GM23338 (cell line): ENCODE data around the gene LRRC8E. TPM values are rescaled to one million over a fixed set of nuclear protein-coding genes. Genes with fewer than 3 reads are reported as not detected.

Source experiments
- ATAC-seq: fragments of 200-7000 bp; cut with Tn5 transposase; 3 replicates; pipeline ENCODE4 v1.9.1; 2020
- DNase-seq: peaks from one replicate; pipeline ENCODE4 v3.0.0-alpha.2; 2015; ENCODE audit warnings: low spot score
- H2AFZ ChIP-seq: fragments of 200-600 bp; sonication (generic); 2 replicates; pipeline ENCODE4 v1.8.0; 2016; ENCODE audit warnings: antibody characterized with exemption, mild to moderate bottlenecking, moderate library complexity
- H3F3A ChIP-seq: fragments of 200-600 bp; sonication (generic); replicated peaks from 2 replicates; pipeline ENCODE4 v1.8.0; 2017; ENCODE audit warnings: antibody characterized with exemption, mixed run types, low read depth
- H3K27ac ChIP-seq: fragments of 200-600 bp; sonication (generic); 2 replicates; pipeline ENCODE4 v1.6.1; 2016; ENCODE audit warnings: low read depth
- H3K27me3 ChIP-seq: fragments of 200-600 bp; sonication (generic); 2 replicates; pipeline ENCODE4 v1.8.0; 2016; ENCODE audit warnings: mild to moderate bottlenecking, mixed run types, moderate library complexity; ENCODE audit not compliant: insufficient read depth
- H3K36me3 ChIP-seq: fragments of 200-600 bp; sonication (generic); 2 replicates; pipeline ENCODE4 v1.8.0; 2016; ENCODE audit warnings: mild to moderate bottlenecking; ENCODE audit not compliant: insufficient read depth
- H3K4me1 ChIP-seq: fragments of 200-600 bp; sonication (generic); 2 replicates; pipeline ENCODE4 v1.8.0; 2016; ENCODE audit warnings: mild to moderate bottlenecking, moderate library complexity; ENCODE audit not compliant: insufficient read depth
- H3K4me2 ChIP-seq: fragments of 200-600 bp; sonication (generic); 2 replicates; pipeline ENCODE4 v1.7.1; 2017; ENCODE audit warnings: mixed run types
- H3K4me3 ChIP-seq: fragments of 200-600 bp; sonication (generic); 2 replicates; pipeline ENCODE4 v1.6.1; 2016; ENCODE audit warnings: mixed run types
- H3K79me2 ChIP-seq: fragments of 200-600 bp; sonication (generic); replicated peaks from 2 replicates; pipeline ENCODE4 v1.8.0; 2017; ENCODE audit warnings: mild to moderate bottlenecking; ENCODE audit not compliant: insufficient read depth
- H3K9me2 ChIP-seq: fragments of 200-600 bp; sonication (generic); 2 replicates; pipeline ENCODE4 v1.8.0; 2017; ENCODE audit not compliant: insufficient read depth
- H4K20me1 ChIP-seq: fragments of 200-600 bp; sonication (generic); replicated peaks from 2 replicates; pipeline ENCODE4 v1.8.0; 2017; ENCODE audit warnings: mild to moderate bottlenecking; ENCODE audit not compliant: insufficient read depth
- H3K27ac Mint-ChIP-seq: 2 replicates; pipeline ENCODE4 v1.8.0; 2020; ENCODE audit warnings: inconsistent platforms, mild to moderate bottlenecking, moderate library complexity, mixed read lengths
- H3K27me3 Mint-ChIP-seq: 3 replicates; pipeline ENCODE4 v1.8.0; 2022; ENCODE audit warnings: low read depth, mild to moderate bottlenecking, moderate library complexity, mixed read lengths, inconsistent platforms; ENCODE audit not compliant: insufficient read depth, poor library complexity
- H3K36me3 Mint-ChIP-seq: 3 replicates; pipeline ENCODE4 v1.8.0; 2021; ENCODE audit warnings: low read depth, mild to moderate bottlenecking, inconsistent platforms, moderate library complexity, mixed read lengths
- H3K4me1 Mint-ChIP-seq: 3 replicates; pipeline ENCODE4 v1.8.0; 2020; ENCODE audit warnings: mild to moderate bottlenecking, inconsistent platforms, mixed read lengths
- H3K4me3 Mint-ChIP-seq: 3 replicates; pipeline ENCODE4 v1.8.0; 2021; ENCODE audit warnings: moderate library complexity, mild to moderate bottlenecking, inconsistent platforms, mixed read lengths
- H3K9me3 Mint-ChIP-seq: 3 replicates; pipeline ENCODE4 v1.8.0; 2020; ENCODE audit warnings: moderate library complexity, mild to moderate bottlenecking, inconsistent platforms, mixed read lengths
- CREB1 ChIP-seq: fragments of 250-450 bp; sonication (Bioruptor Pico); IDR thresholded peaks from 2 replicates; pipeline ENCODE4 v1.5.0; 2020; ENCODE audit warnings: low read depth, mild to moderate bottlenecking, moderate library complexity
- EZH2 ChIP-seq: fragments of 200-600 bp; sonication (generic); IDR thresholded peaks from one replicate; pipeline ENCODE4 v1.8.0; 2017; ENCODE audit warnings: antibody characterized with exemption, mild to moderate bottlenecking, low read depth; ENCODE audit not compliant: unreplicated experiment
- POLR2AphosphoS5 ChIP-seq: IDR thresholded peaks from 2 replicates; pipeline ENCODE4 v1.6.1; 2016; ENCODE audit warnings: antibody characterized with exemption, low read depth
- ZNF114 ChIP-seq: fragments of 250-450 bp; sonication (Bioruptor Pico); IDR thresholded peaks from 2 replicates; pipeline ENCODE4 v1.5.0; 2020; ENCODE audit warnings: mild to moderate bottlenecking, moderate library complexity
- polyA plus RNA-seq: library from polyadenylated mRNA; unstranded; fragments of >200 nt; fragmentation: Nextera tagmentation; extraction: Ambion mirVana; gene quantifications from 2 replicates; pipeline ENCODE4 v1.2.1, GENCODE V29; 2016
- total RNA-seq: library from RNA; depleted of rRNA; stranded (reverse); fragments of >200 nt; shearing (Covaris generic); gene quantifications from 2 replicates; pipeline ENCODE4 v1.2.3, GENCODE V29; 2014
- TF ChIP-seq, protein P1 (sequence below), 2 experiments: fragments of 200-600 bp in 1 of 2; sonication (generic) in 1 of 2; conservative IDR thresholded peaks; 2 replicates each; pipeline versions ENCODE4 v1.5.1 to v1.6.1; 2016 to 2017; ENCODE audit warnings: antibody characterized with exemption in 2 of 2, low read depth in 2 of 2, mild to moderate bottlenecking in 2 of 2, moderate library complexity in 1 of 2

Gene LRRC8E
- total and polyA plus RNA-seq, 2 experiments from 2014 or later: 0.29 to 4.8 TPM

DNA sequence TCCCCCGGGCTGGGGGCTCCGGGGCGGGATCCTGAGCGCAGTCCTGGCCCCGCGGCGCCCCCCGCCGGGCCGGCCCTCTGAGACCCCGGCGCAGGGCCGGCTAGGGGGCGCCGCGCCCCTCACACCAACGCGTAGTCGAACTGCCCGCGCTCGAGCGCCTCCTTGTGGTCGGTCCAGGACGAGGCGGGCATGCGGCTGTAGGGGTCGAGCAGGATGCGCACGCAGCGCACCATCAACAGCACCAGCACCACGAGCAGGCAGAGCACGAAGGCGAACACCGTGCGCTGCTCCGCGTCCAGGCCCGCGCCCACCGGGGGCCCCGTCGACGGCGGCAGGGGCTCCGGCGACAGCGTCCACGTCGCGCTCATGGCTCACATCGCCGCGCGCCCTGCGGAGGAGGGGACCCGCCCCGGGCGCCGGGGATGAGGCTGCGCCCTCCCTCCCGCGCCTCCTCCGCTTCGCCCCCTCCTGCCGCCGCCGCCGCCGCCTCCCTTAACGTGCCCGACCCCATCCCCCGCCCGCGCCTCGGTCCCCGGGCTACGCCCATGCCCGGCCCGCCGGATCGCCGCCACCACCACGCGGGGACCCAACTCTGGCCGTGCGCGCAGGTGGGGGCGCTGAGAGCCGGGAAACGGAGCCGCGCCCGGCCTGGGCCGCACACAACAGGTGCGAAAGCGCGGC lies 37.0 kb downstream of the LRRC8E start:
- H3K27ac ChIP-seq: no peak overlapping the region
- H3K4me2 ChIP-seq: peak overlapping the region; percentile 76; the same call in 1 of the 2 replicates
- H3K4me3 Mint-ChIP-seq: peak overlapping the region; percentile 87
- H3K36me3 Mint-ChIP-seq: peaks cover 25% of the 10 kb centered on the region
- H3K27ac Mint-ChIP-seq: no peak overlapping the region; the same call in 1 of the 2 replicates
- H3K27me3 Mint-ChIP-seq: peaks cover 21% of the 10 kb centered on the region
- H3K27me3 ChIP-seq: no peaks in the 10 kb centered on the region
- H3K79me2 ChIP-seq: no peaks in the 10 kb centered on the region
- H4K20me1 ChIP-seq: peaks cover 9% of the 10 kb centered on the region; the same call in 1 of the 2 replicates
- peaks cover 30% of the 10 kb centered on the region for H3F3A ChIP-seq
- ATAC-seq (peak; percentile 45), DNase-seq (peak; percentile 89)
- H3K9me2 ChIP-seq: no peaks in the 10 kb centered on the region
- H3K36me3 ChIP-seq: no peaks in the 10 kb centered on the region
- H3K4me1 ChIP-seq: peaks cover 4% of the 10 kb centered on the region; the same call in 1 of the 2 replicates
- no peak overlapping the region for H2AFZ ChIP-seq
- peaks cover 8% of the 10 kb centered on the region for H3K4me1 Mint-ChIP-seq
- TF ChIP-seq, protein P1, sequence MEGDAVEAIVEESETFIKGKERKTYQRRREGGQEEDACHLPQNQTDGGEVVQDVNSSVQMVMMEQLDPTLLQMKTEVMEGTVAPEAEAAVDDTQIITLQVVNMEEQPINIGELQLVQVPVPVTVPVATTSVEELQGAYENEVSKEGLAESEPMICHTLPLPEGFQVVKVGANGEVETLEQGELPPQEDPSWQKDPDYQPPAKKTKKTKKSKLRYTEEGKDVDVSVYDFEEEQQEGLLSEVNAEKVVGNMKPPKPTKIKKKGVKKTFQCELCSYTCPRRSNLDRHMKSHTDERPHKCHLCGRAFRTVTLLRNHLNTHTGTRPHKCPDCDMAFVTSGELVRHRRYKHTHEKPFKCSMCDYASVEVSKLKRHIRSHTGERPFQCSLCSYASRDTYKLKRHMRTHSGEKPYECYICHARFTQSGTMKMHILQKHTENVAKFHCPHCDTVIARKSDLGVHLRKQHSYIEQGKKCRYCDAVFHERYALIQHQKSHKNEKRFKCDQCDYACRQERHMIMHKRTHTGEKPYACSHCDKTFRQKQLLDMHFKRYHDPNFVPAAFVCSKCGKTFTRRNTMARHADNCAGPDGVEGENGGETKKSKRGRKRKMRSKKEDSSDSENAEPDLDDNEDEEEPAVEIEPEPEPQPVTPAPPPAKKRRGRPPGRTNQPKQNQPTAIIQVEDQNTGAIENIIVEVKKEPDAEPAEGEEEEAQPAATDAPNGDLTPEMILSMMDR (conservative IDR thresholded peaks at IDR 0.05; ENCODE audit: low read depth in 2 of 2): peak; percentile 74 to 99
- TF ChIP-seq POLR2AphosphoS5 (0 out of 2 replicates have a peak, but pooled peaks have one; percentile 27), ZNF114 (CRISPR knock-in tag) (no peak), CREB1 (peak; percentile 51)
- H3K4me3 ChIP-seq: peak overlapping the region; percentile 61
- H3K9me3 Mint-ChIP-seq: no peaks in the 10 kb centered on the region

GRCh38 chr19:7926021-7926726 lies 37.9 kb downstream of the LRRC8E start, which contains the start of gene CTXN1:
Gene CTXN1 (minus strand): TSS chr19:7926135. CDS start chr19:7925538, 597 bp downstream.
- peak within 1 kb of the TSS; percentile 90 for H3K4me2 ChIP-seq
- H3K9me3 Mint-ChIP-seq: no peaks in the 10 kb centered on the region
- H3K27ac ChIP-seq: no peak within 1 kb of the TSS
- TF ChIP-seq EZH2: no peak
- peak; percentile 35; the same call in 1 of the 2 replicates for TF ChIP-seq POLR2AphosphoS5
- H3K4me1 ChIP-seq: peaks cover 4% of the 10 kb centered on the region; the same call in 1 of the 2 replicates
- peaks cover 21% of the 10 kb centered on the region for H3K27me3 Mint-ChIP-seq
- ATAC-seq: peak; percentile 8
- H3K4me3 ChIP-seq: peak within 1 kb of the TSS; percentile 61
- H3K9me2 ChIP-seq: no peaks in the 10 kb centered on the region
- H3F3A ChIP-seq: peaks cover 31% of the 10 kb centered on the region
- H3K79me2 ChIP-seq: no peaks in the 10 kb centered on the region
- H3K4me1 Mint-ChIP-seq: peaks cover 4% of the 10 kb centered on the region
- H3K36me3 ChIP-seq: no peaks in the 10 kb centered on the region; the same call in 1 of the 2 replicates
- no peak within 1 kb of the TSS for H2AFZ ChIP-seq
- peak within 1 kb of the TSS; percentile 87 for H3K4me3 Mint-ChIP-seq
- DNase-seq: peak; percentile 71
- H4K20me1 ChIP-seq: peaks cover 14% of the 10 kb centered on the region; the same call in 1 of the 2 replicates
- H3K36me3 Mint-ChIP-seq: peaks cover 33% of the 10 kb centered on the region
- peak within 1 kb of the TSS; percentile 56 for H3K27ac Mint-ChIP-seq
- H3K27me3 ChIP-seq: no peaks in the 10 kb centered on the region
